A673 (cell line): ENCODE results near the gene CDH15. TPM values are rescaled to one million over a fixed set of nuclear protein-coding genes. Genes with fewer than 3 reads are reported as not detected.

Experiments
- BruUV-seq: library from RNA; stranded (reverse); fragments of 400-500 nt; replicated peaks from 2 replicates; lab custom pipeline; 2021; lab: Mats Ljungman, UMichigan
- CTCF ChIA-PET: fragments of 300-600 bp; sonication (Branson Sonifier 250); formaldehyde crosslinking; loops from one replicate; lab custom pipeline; 2022; ENCODE audit warnings: antibody characterized with exemption; lab: Charles Lee
- POLR2A ChIA-PET: fragments of 300-600 bp; sonication (Branson Sonifier 250); formaldehyde crosslinking; loops from one replicate; lab custom pipeline; 2022; ENCODE audit warnings: antibody characterized with exemption; ENCODE audit not compliant: low non-redundant PET; lab: Charles Lee
- DNase-seq: peaks from one replicate; pipeline ENCODE4 v3.0.0-alpha.2; 2015; ENCODE audit warnings: low spot score
- H3K27ac ChIP-seq: fragments of 200-600 bp; sonication (generic); 2 replicates; pipeline ENCODE4 v1.5.1; 2016; ENCODE audit warnings: mixed run types, low read depth, mild to moderate bottlenecking, mixed read lengths, antibody characterized with exemption, low read length; ENCODE audit not compliant: poor library complexity, severe bottlenecking
- H3K27me3 ChIP-seq: fragments of 200-600 bp; sonication (generic); replicated peaks from 2 replicates; pipeline ENCODE4 v1.6.1; 2017; ENCODE audit warnings: mixed run types, low read depth, mild to moderate bottlenecking, mixed read lengths, antibody characterized with exemption, low read length; ENCODE audit not compliant: insufficient read depth, poor library complexity
- H3K36me3 ChIP-seq: fragments of 200-600 bp; sonication (generic); 2 replicates; pipeline ENCODE4 v1.6.1; 2016; ENCODE audit warnings: mixed run types, mild to moderate bottlenecking, mixed read lengths, antibody characterized with exemption, low read length; ENCODE audit not compliant: insufficient read depth, poor library complexity, severe bottlenecking
- H3K4me1 ChIP-seq: fragments of 200-600 bp; sonication (generic); 2 replicates; pipeline ENCODE4 v1.6.1; 2017; ENCODE audit warnings: mixed run types, mild to moderate bottlenecking, mixed read lengths, antibody characterized with exemption, low read length; ENCODE audit not compliant: insufficient read depth, poor library complexity, severe bottlenecking
- H3K4me3 ChIP-seq: fragments of 200-600 bp; sonication (generic); 2 replicates; pipeline ENCODE4 v1.5.1; 2016; ENCODE audit warnings: low read depth, mixed run types, mild to moderate bottlenecking, mixed read lengths, low read length; ENCODE audit not compliant: poor library complexity, severe bottlenecking
- H3K9me3 ChIP-seq: fragments of 200-600 bp; sonication (generic); 2 replicates; pipeline ENCODE4 v1.6.1; 2016; ENCODE audit warnings: mixed run types, low read depth, mild to moderate bottlenecking, mixed read lengths, antibody characterized with exemption, low read length; ENCODE audit not compliant: poor library complexity, severe bottlenecking
- EZH2 ChIP-seq: fragments of 200-600 bp; sonication (generic); IDR thresholded peaks from 2 replicates; pipeline ENCODE4 v1.6.1; 2017; ENCODE audit warnings: borderline replicate concordance, low read depth, mild to moderate bottlenecking, mixed read lengths, antibody characterized with exemption, low read length; ENCODE audit not compliant: poor library complexity, severe bottlenecking
- intact Hi-C: fragments of 100-400 bp; cut with micrococcal nuclease; formaldehyde crosslinking; loops from one replicate; pipeline ENCODE4 v1.10.0; 2022; ENCODE audit not compliant: unreplicated experiment
- total RNA-seq: library from RNA; stranded (reverse); gene quantifications from 2 replicates; pipeline ENCODE4 v1.2.3, GENCODE V29; 2021
- TF ChIP-seq, protein P1 (sequence below): fragments of 300-800, 200-600 bp; sonication (generic); conservative IDR thresholded peaks from 2 replicates; pipeline ENCODE4 v1.5.1; 2017; ENCODE audit warnings: low read depth, mild to moderate bottlenecking, antibody characterized with exemption, low read length, moderate library complexity, mixed read lengths

Gene CDH15
- total RNA-seq, 1 experiment from 2014 or later: 0.13 TPM

DNA sequence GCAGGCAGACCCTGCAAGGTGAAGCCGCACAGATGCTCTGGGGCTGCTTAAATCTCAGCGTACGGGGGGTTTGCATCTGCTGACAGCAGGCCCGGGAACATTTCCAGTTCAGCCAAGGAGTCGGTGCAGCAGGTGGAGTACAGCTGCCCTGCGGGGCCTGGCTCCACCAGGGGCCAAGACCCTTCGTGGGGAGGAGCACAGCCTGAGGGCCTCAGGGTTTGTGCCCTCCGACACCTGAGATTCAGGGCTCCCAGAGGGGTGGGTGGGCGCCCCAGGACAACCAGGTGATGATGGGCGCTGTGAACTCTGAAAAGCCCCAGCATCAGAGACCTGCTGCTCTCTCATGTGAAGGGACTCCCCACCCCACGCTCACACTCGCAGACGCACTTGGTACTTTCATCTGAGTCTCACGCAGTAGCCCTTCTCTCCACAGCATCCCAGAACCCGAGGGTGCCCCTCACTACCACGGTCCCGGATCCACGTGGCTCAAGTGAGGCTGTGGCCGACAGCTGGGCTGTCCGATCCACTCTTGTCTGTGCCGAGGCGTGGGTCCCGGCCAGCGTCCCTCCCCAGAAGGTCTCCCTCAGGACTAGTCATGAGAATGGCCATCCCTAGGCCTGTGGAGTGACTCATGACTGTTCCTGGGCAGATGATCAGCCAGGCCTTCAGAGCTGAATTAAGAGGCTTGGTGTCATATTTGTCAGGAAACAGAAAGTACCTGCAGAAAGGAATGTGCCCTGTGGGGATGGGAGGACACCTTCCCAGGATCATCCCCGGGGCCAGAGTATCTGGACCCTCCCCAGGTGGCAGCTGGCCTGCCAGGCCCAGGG, 48.3 kb upstream of the CDH15 start:
- Histone ChIP-seq H3K4me1 (peaks cover 2% of the 10 kb centered on the region), H3K27me3 (no peaks in the 10 kb centered on the region), H3K4me3 (no peak overlapping the region), H3K9me3 (no peaks in the 10 kb centered on the region), H3K27ac (no peak overlapping the region), H3K36me3 (peaks cover 9% of the 10 kb centered on the region)
- ChIA-PET CTCF (no interaction called here), POLR2A (no interaction called here)
- intact Hi-C loops: no loop called here
- no TSS peak for BruUV-seq
- DNase-seq: no peak
- TF ChIP-seq EZH2: no peak
- TF ChIP-seq, protein P1, sequence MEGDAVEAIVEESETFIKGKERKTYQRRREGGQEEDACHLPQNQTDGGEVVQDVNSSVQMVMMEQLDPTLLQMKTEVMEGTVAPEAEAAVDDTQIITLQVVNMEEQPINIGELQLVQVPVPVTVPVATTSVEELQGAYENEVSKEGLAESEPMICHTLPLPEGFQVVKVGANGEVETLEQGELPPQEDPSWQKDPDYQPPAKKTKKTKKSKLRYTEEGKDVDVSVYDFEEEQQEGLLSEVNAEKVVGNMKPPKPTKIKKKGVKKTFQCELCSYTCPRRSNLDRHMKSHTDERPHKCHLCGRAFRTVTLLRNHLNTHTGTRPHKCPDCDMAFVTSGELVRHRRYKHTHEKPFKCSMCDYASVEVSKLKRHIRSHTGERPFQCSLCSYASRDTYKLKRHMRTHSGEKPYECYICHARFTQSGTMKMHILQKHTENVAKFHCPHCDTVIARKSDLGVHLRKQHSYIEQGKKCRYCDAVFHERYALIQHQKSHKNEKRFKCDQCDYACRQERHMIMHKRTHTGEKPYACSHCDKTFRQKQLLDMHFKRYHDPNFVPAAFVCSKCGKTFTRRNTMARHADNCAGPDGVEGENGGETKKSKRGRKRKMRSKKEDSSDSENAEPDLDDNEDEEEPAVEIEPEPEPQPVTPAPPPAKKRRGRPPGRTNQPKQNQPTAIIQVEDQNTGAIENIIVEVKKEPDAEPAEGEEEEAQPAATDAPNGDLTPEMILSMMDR: no peak

DNA sequence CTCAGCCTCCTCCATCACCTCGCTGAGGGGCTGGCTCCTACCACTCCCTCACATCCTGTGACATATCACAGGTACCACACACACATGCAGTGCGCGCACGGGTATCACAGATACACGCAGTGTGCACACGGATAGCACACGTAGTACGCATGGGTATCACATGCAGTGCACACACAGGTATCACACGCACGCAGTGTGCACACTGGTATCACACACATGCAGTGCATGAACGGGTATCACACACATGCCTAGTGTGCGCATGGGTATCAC, 47.8 kb upstream of the CDH15 start:
- intact Hi-C loops: no loop called here
- DNase-seq: no peak
- POLR2A ChIA-PET: no interaction called here
- TF ChIP-seq EZH2: no peak
- TF ChIP-seq, protein P1: no peak
- no peaks in the 10 kb centered on the region for H3K27me3 ChIP-seq
- no peaks in the 10 kb centered on the region for H3K9me3 ChIP-seq
- CTCF ChIA-PET: no interaction called here
- H3K4me1 ChIP-seq: no peaks in the 10 kb centered on the region
- no peak overlapping the region for H3K27ac ChIP-seq
- H3K4me3 ChIP-seq: no peak overlapping the region
- BruUV-seq: no TSS peak
- H3K36me3 ChIP-seq: peaks cover 9% of the 10 kb centered on the region

DNA sequence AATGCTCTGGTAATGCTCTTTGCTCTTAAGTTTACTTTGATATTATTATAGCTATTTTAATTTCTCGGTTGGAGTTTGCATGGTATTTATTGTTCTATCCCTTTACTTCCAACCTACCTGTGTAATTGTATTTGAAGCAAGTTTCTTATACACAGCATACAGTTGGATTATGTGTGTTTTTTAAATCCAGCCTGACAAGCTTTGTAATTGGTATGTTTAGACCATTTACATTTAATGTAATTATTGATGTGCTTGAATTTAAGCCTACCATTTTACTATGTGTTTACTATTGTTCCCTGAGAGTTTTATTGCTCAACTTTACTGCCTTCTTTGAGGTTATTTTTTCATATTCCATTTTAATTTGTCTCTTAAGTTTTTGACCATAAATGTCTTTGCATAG, 42.2 kb upstream of the CDH15 start:
- ChIA-PET CTCF (no interaction called here), POLR2A (no interaction called here)
- H3K9me3 ChIP-seq: peaks cover 7% of the 10 kb centered on the region
- no peaks in the 10 kb centered on the region for H3K4me1 ChIP-seq
- no peaks in the 10 kb centered on the region for H3K27me3 ChIP-seq
- no peak for DNase-seq
- no peak overlapping the region for H3K4me3 ChIP-seq
- H3K27ac ChIP-seq: no peak overlapping the region
- no peak for TF ChIP-seq EZH2
- TF ChIP-seq, protein P1: no peak
- intact Hi-C loops: no loop called here
- no TSS peak for BruUV-seq
- H3K36me3 ChIP-seq: peaks cover 8% of the 10 kb centered on the region
